ENCODE data around the gene ACADSB.

ACADSB gene

GRCh38 chr10:123004298-123004697, 4.5 kb upstream of the ACADSB start:
- DNase-seq (ENCODE audit: low spot score), result no peak

GRCh38 chr10:123007558-123008354, 1.1 kb upstream of the ACADSB start:
- DNase-seq (ENCODE audit: low spot score), result peak; percentile 53

- DNase-seq (ENCODE audit: low spot score), result peak; percentile 20
Measured at GRCh38 chr10:123009105-123009820, 457 bp downstream of the ACADSB start.

- no peak for DNase-seq (ENCODE audit: low spot score)
Measured at GRCh38 chr10:123011987-123012386, 3.2 kb downstream of the ACADSB start.

- DNase-seq (ENCODE audit: low spot score), result no peak
Measured at GRCh38 chr10:123013456-123014419, 4.9 kb downstream of the ACADSB start.

GRCh38 chr10:123014772-123015171, 6.0 kb downstream of the ACADSB start:
- no peak for DNase-seq (ENCODE audit: low spot score)

- no peak for DNase-seq (ENCODE audit: low spot score)
Measured at GRCh38 chr10:123016228-123016627, 7.4 kb downstream of the ACADSB start.

GRCh38 chr10:123017421-123018165, 8.8 kb downstream of the ACADSB start:
- no peak for DNase-seq (ENCODE audit: low spot score)

- no peak for DNase-seq (ENCODE audit: low spot score)
Measured at GRCh38 chr10:123018531-123018930, 9.7 kb downstream of the ACADSB start.

GRCh38 chr10:123019264-123019663, 10.5 kb downstream of the ACADSB start:
- no peak for DNase-seq (ENCODE audit: low spot score)

- DNase-seq (ENCODE audit: low spot score), result no peak
Measured at GRCh38 chr10:123019941-123020703, 11.3 kb downstream of the ACADSB start.

GRCh38 chr10:123021517-123021916, 12.7 kb downstream of the ACADSB start:
- DNase-seq (ENCODE audit: low spot score), result no peak

- DNase-seq (ENCODE audit: low spot score), result no peak
Measured at GRCh38 chr10:123024540-123024939, 15.7 kb downstream of the ACADSB start.

GRCh38 chr10:123026302-123026701, 17.5 kb downstream of the ACADSB start:
- no peak for DNase-seq (ENCODE audit: low spot score)

GRCh38 chr10:123027861-123028260, 19.1 kb downstream of the ACADSB start:
- no peak for DNase-seq (ENCODE audit: low spot score)

- DNase-seq (ENCODE audit: low spot score), result no peak
Measured at GRCh38 chr10:123031124-123031523, 22.3 kb downstream of the ACADSB start.

- DNase-seq (ENCODE audit: low spot score), result no peak
Measured at GRCh38 chr10:123034332-123034731, 25.5 kb downstream of the ACADSB start.

GRCh38 chr10:123035467-123036086, 26.8 kb downstream of the ACADSB start:
- DNase-seq (ENCODE audit: low spot score), result no peak

GRCh38 chr10:123038782-123039631, 30.2 kb downstream of the ACADSB start:
- DNase-seq (ENCODE audit: low spot score), result no peak

GRCh38 chr10:123039632-123039930, 30.8 kb downstream of the ACADSB start:
- DNase-seq (ENCODE audit: low spot score), result no peak
